HL-60/S4 treated with retinoic acid at 250 ng/mL for 4 days and 3 days (cell line): ENCODE results near the gene PPP2R5E.

Source experiments
- in situ Hi-C: fragments of 300-500 bp; cut with MboI; formaldehyde crosslinking; loops from 2 replicates; pipeline ENCODE4 v1.7.0; 2022; ENCODE audit warnings: low sequenced_read_pairs

The PPP2R5E gene

GRCh38 chr14:63436286-63437098 is 106.7 kb downstream of the PPP2R5E start:
- in situ Hi-C loops, result no loop called here

- in situ Hi-C loops, result no loop called here
These were observed 107.3 kb downstream of the PPP2R5E start for GRCh38 chr14:63435838-63436237.

DNA sequence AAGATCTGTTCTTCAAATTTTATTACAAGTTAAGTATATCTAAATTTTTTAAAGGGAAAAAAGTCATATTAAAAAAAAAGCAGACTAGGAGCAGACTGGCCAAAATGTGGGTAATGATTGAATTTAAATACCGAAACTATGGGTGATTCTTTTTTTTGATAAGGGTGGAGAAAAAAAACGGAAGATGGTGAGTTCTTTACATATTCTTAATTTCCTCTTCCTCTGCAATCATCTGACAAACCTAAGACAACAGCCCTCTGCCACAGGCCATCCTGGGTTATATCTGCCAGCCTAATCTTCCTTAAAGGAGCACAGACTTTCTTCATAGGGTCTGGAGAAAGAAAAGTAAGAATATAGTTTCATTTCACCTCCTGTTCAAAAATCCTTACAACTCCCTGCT is 108.0 kb downstream of the PPP2R5E start:
- in situ Hi-C loops, result no loop called here

GRCh38 chr14:63432888-63433552 is 110.2 kb downstream of the PPP2R5E start:
- in situ Hi-C loops, result no loop called here

GRCh38 chr14:63432228-63432627 is 110.9 kb downstream of the PPP2R5E start:
- in situ Hi-C loops, result no loop called here

GRCh38 chr14:63431466-63431865 is 111.7 kb downstream of the PPP2R5E start:
- in situ Hi-C loops, result no loop called here

GRCh38 chr14:63428486-63428885 is 114.7 kb downstream of the PPP2R5E start:
- in situ Hi-C loops, result no loop called here

DNA sequence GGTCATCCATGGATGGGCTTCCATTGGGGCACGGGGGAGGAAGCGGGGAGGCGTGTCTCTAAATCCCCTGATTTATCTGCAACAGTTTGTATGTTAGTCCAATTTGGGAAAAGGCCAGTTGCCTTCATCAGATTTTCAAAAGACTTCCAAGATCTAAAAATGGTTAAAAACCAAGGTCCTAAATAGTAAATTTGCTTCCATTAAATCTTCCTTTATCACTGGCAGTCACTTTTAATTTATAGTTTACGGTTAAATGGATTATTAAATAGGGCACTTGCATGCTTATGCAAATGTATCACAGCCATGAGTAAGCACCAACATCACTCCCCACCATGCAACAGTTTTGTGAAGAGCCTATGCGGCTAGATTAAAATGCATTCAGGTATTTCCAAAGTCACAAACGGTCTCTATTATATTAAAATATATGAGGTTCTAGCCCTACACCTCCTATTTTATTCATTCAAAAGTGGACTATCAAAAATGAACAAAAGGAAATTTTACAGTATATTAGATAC is 116.3 kb downstream of the PPP2R5E start:
- in situ Hi-C loops, result no loop called here

DNA sequence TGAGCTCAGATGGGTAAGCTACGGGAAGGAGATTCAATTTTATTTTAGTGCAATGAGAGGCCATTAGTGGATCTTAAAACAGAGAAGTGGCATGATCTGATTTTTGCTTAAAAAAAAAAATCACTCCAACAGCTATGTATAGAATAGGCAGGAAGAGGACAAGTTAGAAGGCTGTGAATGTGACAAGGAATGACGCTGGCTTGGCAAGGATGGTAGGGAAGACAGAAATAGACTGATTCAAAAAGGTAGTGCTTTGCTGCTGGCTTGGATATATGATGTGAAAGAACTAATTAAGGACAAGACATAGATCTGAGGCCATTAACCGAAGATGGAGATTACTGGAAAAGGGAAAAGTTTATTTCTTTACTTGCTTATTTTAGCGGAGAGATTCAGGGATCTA is 119.3 kb downstream of the PPP2R5E start:
- in situ Hi-C loops, result no loop called here

DNA sequence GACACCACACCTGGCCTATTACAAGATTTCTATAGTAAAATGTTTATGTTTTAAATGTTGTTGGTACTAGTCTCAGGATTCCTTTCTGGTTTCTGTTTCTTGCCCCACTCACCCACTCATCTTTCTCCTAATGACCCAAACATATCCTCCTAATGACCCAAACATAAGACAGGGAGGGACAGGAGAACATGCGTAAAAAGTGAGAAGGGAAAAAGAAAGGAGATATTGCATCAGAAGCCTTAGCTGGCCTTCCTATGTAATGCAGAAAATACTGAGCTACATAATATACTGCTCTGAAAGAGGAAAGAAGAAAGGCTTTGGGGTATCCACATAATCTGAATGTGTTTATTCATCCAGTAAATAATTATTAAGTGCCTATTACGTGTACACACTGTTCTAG is 119.8 kb downstream of the PPP2R5E start:
- in situ Hi-C loops, result no loop called here

- in situ Hi-C loops, result no loop called here
These were observed 121.3 kb downstream of the PPP2R5E start for GRCh38 chr14:63421919-63422318.

DNA sequence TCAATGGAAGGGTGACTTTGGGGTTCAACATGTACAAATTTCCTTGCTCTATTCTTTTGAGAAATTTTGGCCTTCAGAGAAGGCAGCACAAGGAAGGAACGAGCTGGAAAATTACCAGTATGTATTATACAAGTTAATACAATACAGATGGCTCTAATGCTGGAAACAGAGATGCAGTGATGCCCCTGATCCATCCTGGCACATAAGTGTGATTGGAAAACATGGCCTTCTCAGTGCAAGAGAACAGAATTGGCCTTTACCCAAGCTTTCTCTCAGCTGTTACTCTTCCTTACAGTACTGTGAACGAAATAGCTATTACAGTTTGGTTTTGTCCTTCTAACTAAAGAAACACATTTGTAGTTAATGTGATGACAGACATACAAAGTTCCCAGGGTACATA is 122.0 kb downstream of the PPP2R5E start:
- in situ Hi-C loops, result no loop called here

GRCh38 chr14:63418020-63418419 is 125.2 kb downstream of the PPP2R5E start:
- in situ Hi-C loops, result no loop called here

DNA sequence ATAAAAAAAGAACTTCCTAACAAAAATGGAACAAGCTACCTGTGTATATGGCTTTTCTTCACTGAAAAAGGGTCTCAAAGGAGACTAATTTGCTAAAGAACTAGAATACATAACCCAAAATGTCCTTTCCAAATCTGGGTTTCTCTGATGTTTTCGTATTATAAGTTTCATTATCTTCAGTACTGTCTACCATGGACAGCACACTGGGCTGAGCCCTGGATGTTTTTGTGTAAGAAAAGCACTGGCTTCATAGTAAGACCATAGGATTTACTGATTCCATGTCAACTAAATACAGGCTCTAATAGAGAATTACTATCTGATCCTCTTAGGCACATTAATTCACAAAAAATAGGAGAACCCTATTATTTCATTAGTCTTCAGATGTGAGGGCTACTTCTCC is 130.2 kb downstream of the PPP2R5E start:
- in situ Hi-C loops, result no loop called here

DNA sequence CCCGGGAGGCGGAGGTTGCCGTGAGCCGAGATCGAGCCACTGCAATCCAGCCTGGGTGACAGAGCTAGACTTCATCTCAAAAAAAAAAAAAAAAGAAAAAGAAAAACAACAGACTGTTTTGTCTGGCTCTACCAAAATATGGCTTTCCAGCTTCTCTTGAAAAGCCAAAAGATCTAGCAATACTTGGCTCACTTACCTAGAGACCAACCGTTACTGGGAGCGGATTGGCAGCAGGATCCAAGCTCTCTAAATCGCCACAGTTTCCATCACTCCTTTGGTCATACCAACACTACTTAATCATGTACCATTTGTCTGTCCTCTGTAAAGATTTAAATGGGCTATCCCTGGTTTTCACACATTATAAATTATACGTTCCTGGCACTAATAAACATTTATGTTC is 136.8 kb downstream of the PPP2R5E start:
- in situ Hi-C loops, result no loop called here

GRCh38 chr14:63405715-63406114 is 137.5 kb downstream of the PPP2R5E start:
- in situ Hi-C loops, result no loop called here

GRCh38 chr14:63404906-63405305 is 138.3 kb downstream of the PPP2R5E start:
- in situ Hi-C loops, result no loop called here

GRCh38 chr14:63401646-63402045 is 141.5 kb downstream of the PPP2R5E start:
- in situ Hi-C loops, result no loop called here

DNA sequence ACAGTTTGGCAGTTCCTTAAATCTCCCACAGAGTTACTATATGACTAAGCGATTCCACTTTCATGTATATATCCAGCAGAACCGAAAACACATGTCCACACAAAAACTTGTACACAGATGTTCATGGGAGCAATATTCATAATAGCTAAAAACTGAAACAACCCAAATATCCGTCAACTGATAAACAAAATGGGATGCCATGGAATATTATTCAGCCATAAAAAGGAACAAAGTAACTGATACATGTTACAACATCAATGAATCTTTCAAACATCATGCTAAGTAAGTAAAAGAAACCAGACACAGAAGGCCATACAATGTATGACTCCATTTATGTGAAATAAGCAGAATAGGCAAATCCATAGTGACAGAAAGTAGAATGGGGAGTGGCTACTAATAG is 144.2 kb downstream of the PPP2R5E start:
- in situ Hi-C loops, result no loop called here

DNA sequence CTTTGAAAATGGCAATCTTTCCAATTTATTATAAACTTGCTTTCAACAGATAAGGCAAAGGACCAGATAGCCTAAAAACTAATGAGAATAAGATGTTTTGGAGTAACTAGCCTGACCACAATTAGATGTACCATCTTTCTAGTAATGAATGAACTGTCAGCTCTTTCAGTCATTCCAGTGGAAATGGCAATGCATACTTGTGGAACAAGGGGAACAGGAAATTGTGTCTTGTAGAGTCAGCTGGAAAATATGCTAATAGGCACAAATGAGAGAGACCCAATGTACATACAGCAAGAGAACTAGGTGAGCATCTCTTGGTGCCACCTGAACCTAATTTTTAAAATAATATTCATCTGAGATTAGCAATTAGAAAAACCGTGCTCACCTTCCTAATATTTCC is 148.3 kb downstream of the PPP2R5E start:
- in situ Hi-C loops, result no loop called here

- in situ Hi-C loops, result no loop called here
These were observed 148.7 kb downstream of the PPP2R5E start for GRCh38 chr14:63394432-63394831.

GRCh38 chr14:63393012-63393411 is 150.2 kb downstream of the PPP2R5E start:
- in situ Hi-C loops, result no loop called here
